Measurements from ENCODE around the gene ERICH6B. TPM values are rescaled to one million over a fixed set of nuclear protein-coding genes. Genes with fewer than 3 reads are reported as not detected.

The ERICH6B gene
- total and polyA plus RNA-seq, 12 donors: not detected

DNA sequence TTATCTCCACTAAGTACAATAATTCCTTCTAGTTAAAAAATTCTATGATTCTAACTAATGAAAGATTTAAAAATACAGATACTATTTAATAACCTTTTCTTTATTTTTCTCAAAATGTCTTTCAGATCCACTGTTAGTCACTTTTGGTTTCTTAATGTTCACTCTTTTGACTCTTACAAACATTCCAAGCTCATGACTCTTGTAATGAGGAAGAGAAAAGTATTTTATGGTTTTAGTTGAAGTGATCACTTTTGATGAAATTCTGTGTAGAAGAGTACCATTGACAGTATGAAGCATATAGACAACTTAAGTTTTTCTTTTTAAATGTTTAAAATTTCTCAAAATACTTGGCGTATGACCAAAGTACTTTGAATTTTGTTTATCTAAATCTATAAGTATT lies 123.0 kb downstream of the ERICH6B start:
- TF ChIP-seq, protein P1, sequence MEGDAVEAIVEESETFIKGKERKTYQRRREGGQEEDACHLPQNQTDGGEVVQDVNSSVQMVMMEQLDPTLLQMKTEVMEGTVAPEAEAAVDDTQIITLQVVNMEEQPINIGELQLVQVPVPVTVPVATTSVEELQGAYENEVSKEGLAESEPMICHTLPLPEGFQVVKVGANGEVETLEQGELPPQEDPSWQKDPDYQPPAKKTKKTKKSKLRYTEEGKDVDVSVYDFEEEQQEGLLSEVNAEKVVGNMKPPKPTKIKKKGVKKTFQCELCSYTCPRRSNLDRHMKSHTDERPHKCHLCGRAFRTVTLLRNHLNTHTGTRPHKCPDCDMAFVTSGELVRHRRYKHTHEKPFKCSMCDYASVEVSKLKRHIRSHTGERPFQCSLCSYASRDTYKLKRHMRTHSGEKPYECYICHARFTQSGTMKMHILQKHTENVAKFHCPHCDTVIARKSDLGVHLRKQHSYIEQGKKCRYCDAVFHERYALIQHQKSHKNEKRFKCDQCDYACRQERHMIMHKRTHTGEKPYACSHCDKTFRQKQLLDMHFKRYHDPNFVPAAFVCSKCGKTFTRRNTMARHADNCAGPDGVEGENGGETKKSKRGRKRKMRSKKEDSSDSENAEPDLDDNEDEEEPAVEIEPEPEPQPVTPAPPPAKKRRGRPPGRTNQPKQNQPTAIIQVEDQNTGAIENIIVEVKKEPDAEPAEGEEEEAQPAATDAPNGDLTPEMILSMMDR (IDR thresholded peaks at IDR 0.05): no peak
- Histone ChIP-seq H3K27me3 (no peaks in the 10 kb centered on the region), H3K4me1 (no peaks in the 10 kb centered on the region), H3K27ac (no peak overlapping the region), H3K36me3 (peaks cover 0 to 97% (median 41%) of the 10 kb centered on the region in 9 donors), H3K4me3 (no peak overlapping the region), H3K9me3 (no peaks in the 10 kb centered on the region)
- intact Hi-C loops (cut with DNase I): loop anchor here in 3 of 10 donors (5.0 kb wide), 1 partner anchor 120 kb away; no protein-coding TSS in a partner anchor
- DNase-seq (no peak), ATAC-seq (no peak)
- WGBS, 2 donors: 95 to 100% methylated on average over 1 of the region's 1 CpG

Other genes with a start within 250 kb of the ERICH6B start
- 100 to 1,000 TPM in 9 of 10 donors, 10 to 100 TPM in 1; 83.9 to 280 (median 159) TPM for gene SLC25A30, start 197.4 kb downstream of the ERICH6B start, total RNA-seq
- gene SLC25A30, start 197.4 kb downstream of the ERICH6B start, polyA plus RNA-seq: 10 to 100 TPM in 1 of 2 donors, 1 to 10 TPM in 1; 9.3 to 36.6 TPM
- 10 to 100 TPM; 12.3 to 18.0 (median 15.8) TPM for gene COG3, start 150.8 kb downstream of the ERICH6B start, total RNA-seq
- gene COG3, start 150.8 kb downstream of the ERICH6B start, polyA plus RNA-seq: 10 to 100 TPM in 1 of 2 donors, 1 to 10 TPM in 1; 9.9 to 14.6 TPM
- not detected for gene CBY2, start 86.6 kb upstream of the ERICH6B start, total RNA-seq
- not detected for gene CBY2, start 86.6 kb upstream of the ERICH6B start, polyA plus RNA-seq
- gene SIAH3, start 236.0 kb upstream of the ERICH6B start, total RNA-seq: under 1 TPM in 3 of 10 donors, not detected in 7; 0.05 to 0.10 (median 0.08) TPM
- under 1 TPM in 1 of 2 donors, not detected in 1; under 0.01 TPM for gene SIAH3, start 236.0 kb upstream of the ERICH6B start, polyA plus RNA-seq

Data from heart right ventricle (tissue), 16 donors.